Brain microvascular endothelial cell (primary cell): ENCODE results near the gene CHST12.

Source experiments
- DNase-seq: peaks from one replicate; pipeline ENCODE4 v3.0.0-alpha.2; 2020
- H3K27ac ChIP-seq: fragments of 250-450 bp; sonication (Bioruptor Pico); 2 replicates; pipeline ENCODE4 v1.5.1; 2020; ENCODE audit warnings: mild to moderate bottlenecking, moderate library complexity
- H3K27me3 ChIP-seq: fragments of 250-450 bp; sonication (Bioruptor Pico); replicated peaks from 2 replicates; pipeline ENCODE4 v1.5.1; 2020; ENCODE audit warnings: mild to moderate bottlenecking
- H3K36me3 ChIP-seq: fragments of 250-450 bp; sonication (Bioruptor Pico); replicated peaks from 2 replicates; pipeline ENCODE4 v1.5.1; 2020; ENCODE audit warnings: mild to moderate bottlenecking
- H3K4me3 ChIP-seq: 2 replicates; pipeline ENCODE4 v1.5.1; 2011; ENCODE audit warnings: low read depth, mild to moderate bottlenecking, control low read depth, low read length, moderate library complexity
- in situ Hi-C: cut with HindIII; loops from 2 replicates; pipeline ENCODE4 v1.10.0; 2017; ENCODE audit warnings: low sequenced_read_pairs, low pct_ligation_motif_present
- TF ChIP-seq, protein P1 (sequence below): IDR thresholded peaks from 2 replicates; pipeline ENCODE4 v1.5.1; 2011; ENCODE audit warnings: low read depth, mild to moderate bottlenecking, moderate library complexity, low read length, control low read depth, inconsistent platforms; ENCODE audit errors: missing control alignments

The CHST12 gene

DNA sequence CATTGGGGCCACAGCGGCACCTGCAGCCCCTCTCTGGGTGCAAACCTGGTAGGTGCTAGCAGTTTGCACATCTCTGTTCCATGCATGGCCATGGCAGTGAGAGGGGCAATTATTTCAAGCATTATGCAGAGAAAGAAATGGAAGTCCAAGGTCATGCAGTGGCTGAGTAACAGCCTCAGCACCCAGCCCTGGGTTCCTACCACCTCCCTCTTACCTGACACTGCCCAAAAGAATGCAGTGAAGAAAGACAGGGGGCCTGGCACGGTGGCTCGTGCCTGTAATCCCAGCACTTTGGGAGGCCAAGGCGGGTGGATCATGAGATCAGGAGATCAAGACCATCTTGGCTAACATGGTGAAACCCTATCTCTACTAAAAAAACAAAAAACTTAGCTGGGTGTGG lies 4.9 kb upstream of the CHST12 start:
- no peaks in the 10 kb centered on the region for H3K27me3 ChIP-seq
- TF ChIP-seq, protein P1, sequence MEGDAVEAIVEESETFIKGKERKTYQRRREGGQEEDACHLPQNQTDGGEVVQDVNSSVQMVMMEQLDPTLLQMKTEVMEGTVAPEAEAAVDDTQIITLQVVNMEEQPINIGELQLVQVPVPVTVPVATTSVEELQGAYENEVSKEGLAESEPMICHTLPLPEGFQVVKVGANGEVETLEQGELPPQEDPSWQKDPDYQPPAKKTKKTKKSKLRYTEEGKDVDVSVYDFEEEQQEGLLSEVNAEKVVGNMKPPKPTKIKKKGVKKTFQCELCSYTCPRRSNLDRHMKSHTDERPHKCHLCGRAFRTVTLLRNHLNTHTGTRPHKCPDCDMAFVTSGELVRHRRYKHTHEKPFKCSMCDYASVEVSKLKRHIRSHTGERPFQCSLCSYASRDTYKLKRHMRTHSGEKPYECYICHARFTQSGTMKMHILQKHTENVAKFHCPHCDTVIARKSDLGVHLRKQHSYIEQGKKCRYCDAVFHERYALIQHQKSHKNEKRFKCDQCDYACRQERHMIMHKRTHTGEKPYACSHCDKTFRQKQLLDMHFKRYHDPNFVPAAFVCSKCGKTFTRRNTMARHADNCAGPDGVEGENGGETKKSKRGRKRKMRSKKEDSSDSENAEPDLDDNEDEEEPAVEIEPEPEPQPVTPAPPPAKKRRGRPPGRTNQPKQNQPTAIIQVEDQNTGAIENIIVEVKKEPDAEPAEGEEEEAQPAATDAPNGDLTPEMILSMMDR, result no peak
- no peak overlapping the region for H3K4me3 ChIP-seq
- DNase-seq, result no peak
- no peaks in the 10 kb centered on the region for H3K36me3 ChIP-seq
- in situ Hi-C loops, result no loop called here
- no peak overlapping the region for H3K27ac ChIP-seq

GRCh38 chr7:2399848-2400587 lies 3.4 kb upstream of the CHST12 start:
- DNase-seq, result peak; percentile 96
- no peaks in the 10 kb centered on the region for H3K27me3 ChIP-seq
- H3K27ac ChIP-seq, result peak overlapping the region; percentile 54
- H3K36me3 ChIP-seq, result no peaks in the 10 kb centered on the region
- TF ChIP-seq, protein P1, result no peak
- no peak overlapping the region for H3K4me3 ChIP-seq
- in situ Hi-C loops, result no loop called here

GRCh38 chr7:2402687-2403013 lies 761 bp upstream of the CHST12 start:
- TF ChIP-seq, protein P1, result no peak
- no peaks in the 10 kb centered on the region for H3K36me3 ChIP-seq
- peak overlapping the region; percentile 68 for H3K4me3 ChIP-seq
- no peak for DNase-seq
- in situ Hi-C loops, result no loop called here
- H3K27me3 ChIP-seq, result no peaks in the 10 kb centered on the region
- H3K27ac ChIP-seq, result no peak overlapping the region

- TF ChIP-seq, protein P1, result peak; percentile 49
- Histone ChIP-seq H3K4me3 (peak overlapping the region; percentile 71), H3K27ac (peak overlapping the region; percentile 28), H3K27me3 (no peaks in the 10 kb centered on the region), H3K36me3 (no peaks in the 10 kb centered on the region)
- in situ Hi-C loops, result no loop called here
- DNase-seq, result peak; percentile 9
Measured at GRCh38 chr7:2403718-2404648, 572 bp downstream of the CHST12 start.

GRCh38 chr7:2404714-2405119 lies 1.3 kb downstream of the CHST12 start:
- DNase-seq, result no peak
- TF ChIP-seq, protein P1, result no peak
- no peaks in the 10 kb centered on the region for H3K36me3 ChIP-seq
- peak overlapping the region; percentile 71 for H3K4me3 ChIP-seq
- in situ Hi-C loops, result no loop called here
- no peak overlapping the region for H3K27ac ChIP-seq
- H3K27me3 ChIP-seq, result no peaks in the 10 kb centered on the region
